HG03571 (cell line): ENCODE measurements around the gene PRRG2.

ENCODE experiments used
- ATAC-seq: cut with Tn5 transposase; IDR thresholded peaks from one replicate; pipeline ENCODE4 v1.9.1; 2021; ENCODE audit not compliant: unreplicated experiment

Gene PRRG2

GRCh38 chr19:49581007-49581508 is at the start of gene PRRG2:
TSS of gene PRRG2 (plus strand) at chr19:49581316. CDS start at chr19:49583220, 1,904 bp downstream.
- no peak for ATAC-seq

GRCh38 chr19:49533551-49534488 is 47.3 kb upstream of the PRRG2 start:
- ATAC-seq: peak; percentile 58

GRCh38 chr19:49534632-49535385 is 46.3 kb upstream of the PRRG2 start:
- no peak for ATAC-seq

- ATAC-seq: no peak
Observed at GRCh38 chr19:49536921-49537462, 44.1 kb upstream of the PRRG2 start.

GRCh38 chr19:49538643-49539042 is 42.5 kb upstream of the PRRG2 start:
- ATAC-seq: no peak

- no peak for ATAC-seq
Observed at GRCh38 chr19:49539192-49539952, 41.7 kb upstream of the PRRG2 start.

- ATAC-seq: no peak
Observed at GRCh38 chr19:49541914-49542313, 39.2 kb upstream of the PRRG2 start.

GRCh38 chr19:49542446-49542845 is 38.7 kb upstream of the PRRG2 start:
- ATAC-seq: no peak

- no peak for ATAC-seq
Observed at GRCh38 chr19:49543032-49543431, 38.1 kb upstream of the PRRG2 start.

GRCh38 chr19:49544154-49544553 is 37.0 kb upstream of the PRRG2 start:
- ATAC-seq: no peak

GRCh38 chr19:49546825-49547565 is 34.1 kb upstream of the PRRG2 start:
- ATAC-seq: no peak

GRCh38 chr19:49549045-49549444 is 32.1 kb upstream of the PRRG2 start:
- ATAC-seq: no peak

GRCh38 chr19:49551531-49551930 is 29.6 kb upstream of the PRRG2 start:
- ATAC-seq: no peak

- ATAC-seq: no peak
Observed at GRCh38 chr19:49552749-49553148, 28.4 kb upstream of the PRRG2 start.

- ATAC-seq: no peak
Observed at GRCh38 chr19:49553451-49554271, 27.5 kb upstream of the PRRG2 start.

- no peak for ATAC-seq
Observed at GRCh38 chr19:49554701-49555181, 26.4 kb upstream of the PRRG2 start.

GRCh38 chr19:49555600-49556411 is 25.3 kb upstream of the PRRG2 start:
- no peak for ATAC-seq
